C1 segment of cervical spinal cord (tissue), 14 donors: ENCODE measurements around the gene CBL.
"Not testable (repeated sequence)": the region's sequence is repeated elsewhere in the genome, so short reads cannot be mapped to it uniquely, and the experiment has no call there.

Experiments
- DNase-seq, 14 donors: peaks; one replicate each; lab custom pipeline; 2025; lab: John Stamatoyannopoulos, UW

Gene CBL

GRCh38 chr11:119184399-119184798 is 21.7 kb upstream of the CBL start:
- not testable (repeated sequence) for DNase-seq

GRCh38 chr11:119185981-119186634 is 20.0 kb upstream of the CBL start:
- no peak for DNase-seq

GRCh38 chr11:119187123-119187892 is 18.8 kb upstream of the CBL start:
- no peak for DNase-seq

GRCh38 chr11:119188067-119188466 is 18.1 kb upstream of the CBL start:
- no peak for DNase-seq

DNA sequence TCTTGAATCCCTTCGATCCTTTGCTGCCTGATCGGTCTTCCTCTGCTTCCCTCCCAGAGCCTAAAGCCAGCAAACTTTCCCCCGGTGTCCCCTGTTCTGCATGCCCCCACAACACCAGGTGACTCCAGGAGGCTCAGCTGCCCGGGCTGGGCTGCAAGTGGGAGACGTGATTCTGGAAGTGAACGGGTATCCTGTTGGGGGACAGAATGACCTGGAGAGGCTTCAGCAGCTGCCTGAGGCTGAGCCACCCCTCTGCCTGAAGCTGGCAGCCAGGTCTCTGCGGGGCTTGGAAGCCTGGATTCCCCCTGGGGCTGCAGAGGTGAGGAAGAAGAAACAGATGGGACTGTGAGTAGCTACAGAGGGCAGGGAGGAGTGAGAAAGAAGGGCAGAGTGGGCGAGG is 17.3 kb upstream of the CBL start:
- DNase-seq = no peak

DNA sequence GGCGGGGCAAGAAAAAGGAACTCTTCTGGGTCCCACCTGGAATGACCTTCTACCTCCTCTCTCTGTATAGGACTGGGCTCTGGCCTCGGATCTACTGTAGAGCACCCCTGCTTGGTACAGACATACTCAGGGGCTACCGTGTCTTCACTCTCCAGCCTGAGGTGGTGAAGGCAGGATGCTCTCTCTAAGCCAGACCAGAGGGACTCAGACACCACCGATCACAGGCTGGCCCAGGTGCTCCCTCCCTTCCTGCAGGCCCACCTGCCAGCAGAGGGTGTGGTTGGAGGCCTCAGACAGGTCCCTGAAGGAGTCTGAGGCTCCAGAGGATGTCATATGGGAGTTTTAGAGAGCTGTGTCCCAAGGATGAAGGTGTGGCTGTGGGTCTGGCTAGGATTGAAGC is 16.7 kb upstream of the CBL start:
- no peak for DNase-seq

DNA sequence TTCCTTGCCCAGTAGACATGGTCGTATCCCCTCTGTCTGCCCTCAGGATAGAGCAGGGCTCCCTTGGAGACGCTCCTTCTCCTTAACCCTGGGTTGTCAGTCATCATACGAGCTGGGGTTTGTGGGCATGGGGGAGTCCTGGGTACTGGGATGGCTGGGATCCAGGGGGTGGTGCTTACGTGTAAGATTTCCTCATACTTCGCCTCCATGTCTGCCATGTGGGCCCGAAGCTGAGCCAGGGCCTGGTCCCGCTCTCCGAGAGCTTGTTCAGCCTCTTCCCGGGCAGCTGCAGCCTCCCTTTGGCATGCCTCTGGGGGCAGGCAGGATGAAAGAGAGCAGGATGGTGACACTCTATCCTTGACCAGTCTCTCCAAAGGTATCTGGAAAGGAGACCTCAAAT is 15.6 kb upstream of the CBL start:
- no peak for DNase-seq

GRCh38 chr11:119191265-119191664 is 14.9 kb upstream of the CBL start:
- not testable (repeated sequence) for DNase-seq

DNA sequence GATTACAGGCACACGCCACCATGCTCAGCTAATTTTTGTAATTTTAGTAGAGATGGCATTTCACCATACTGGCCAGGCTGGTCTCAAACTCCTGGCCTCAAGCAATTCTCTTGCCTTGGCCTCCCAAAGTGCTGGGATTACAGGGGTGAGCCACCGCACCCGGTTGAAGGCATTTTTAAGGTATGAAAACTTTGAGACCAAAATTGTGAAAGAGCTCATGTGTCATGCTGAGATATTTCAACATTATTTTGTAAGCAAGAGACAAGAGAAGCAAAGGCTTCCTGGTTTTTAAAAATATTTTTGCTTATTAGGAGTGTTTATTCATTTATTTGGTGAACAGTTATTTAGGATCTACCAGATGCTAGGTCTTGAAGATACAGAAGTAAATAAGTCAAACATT is 14.0 kb upstream of the CBL start:
- DNase-seq = no peak

DNA sequence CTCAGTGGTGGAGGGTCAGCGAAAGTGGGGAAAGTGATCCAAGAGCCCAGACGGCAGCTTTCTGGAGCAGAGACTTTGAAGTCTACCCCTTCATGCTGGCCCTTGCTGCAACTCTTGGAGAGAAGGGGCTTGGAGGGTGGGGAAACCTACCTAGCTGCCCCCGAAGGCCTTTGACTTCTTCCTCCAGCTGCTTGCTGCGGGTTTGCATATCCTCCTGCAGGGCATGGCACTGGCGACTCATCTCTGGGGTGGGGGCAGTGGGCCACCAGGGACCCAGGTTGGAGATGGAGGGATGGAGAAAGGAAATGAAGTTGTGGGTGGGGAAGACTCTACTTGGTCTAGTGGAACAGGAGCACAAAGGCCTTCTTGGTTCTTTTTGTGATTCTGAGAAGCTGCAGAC is 13.1 kb upstream of the CBL start:
- no peak for DNase-seq

GRCh38 chr11:119193626-119194025 is 12.5 kb upstream of the CBL start:
- DNase-seq = no peak

DNA sequence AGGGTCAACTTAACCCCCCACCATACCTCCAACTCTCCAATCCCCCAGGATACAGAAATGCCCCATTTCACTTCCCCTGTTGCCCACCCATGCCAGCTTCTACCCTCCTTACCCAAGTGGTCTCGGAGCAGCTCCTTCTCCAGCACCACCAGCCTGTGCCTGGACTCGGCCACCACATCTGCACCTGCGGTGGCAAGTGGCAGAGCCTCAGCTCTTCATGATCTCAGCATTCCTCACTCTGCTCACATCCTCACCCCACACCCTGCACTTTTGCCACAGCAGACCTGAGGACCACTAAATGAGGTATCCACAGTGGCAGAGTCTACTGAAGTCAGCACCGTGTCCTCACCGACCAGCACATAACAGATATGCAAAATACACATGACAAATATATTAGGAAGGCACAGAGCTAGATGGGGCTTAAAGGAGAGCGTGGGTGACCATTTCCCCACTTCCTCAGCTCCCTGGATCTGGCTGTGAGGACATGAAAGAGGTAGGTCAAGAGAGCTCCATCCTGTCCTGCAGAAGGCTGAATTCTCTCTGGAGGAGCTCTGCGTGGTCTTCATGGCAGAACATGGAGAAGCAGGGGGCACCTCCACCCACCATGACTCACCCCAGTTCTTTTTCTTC is 11.2 kb upstream of the CBL start:
- DNase-seq = no peak

DNA sequence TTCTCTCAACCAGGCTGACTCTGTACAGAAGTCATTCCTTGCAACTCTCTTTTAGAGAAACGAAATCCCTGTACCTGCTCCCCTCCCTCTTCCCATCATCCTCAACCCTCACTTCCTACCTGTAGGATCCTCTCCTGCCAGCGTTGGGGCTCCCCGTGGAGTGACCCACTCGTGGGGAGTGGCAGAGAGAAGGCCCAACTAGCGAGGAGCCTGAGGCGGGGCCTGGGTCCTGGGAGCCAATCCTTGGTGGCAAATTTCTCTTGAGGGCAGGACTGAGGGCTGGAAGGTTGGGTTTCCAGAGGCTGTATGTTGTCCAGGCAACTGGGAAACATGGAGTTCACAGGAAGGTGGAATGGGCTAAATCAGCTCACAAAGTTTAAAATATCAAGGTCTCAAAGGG is 10.5 kb upstream of the CBL start:
- DNase-seq = no peak

GRCh38 chr11:119196833-119197483 is 9.2 kb upstream of the CBL start:
- peak in 9 of 14 donors; percentile 4 to 62 (median 15) for DNase-seq

GRCh38 chr11:119198925-119199324 is 7.2 kb upstream of the CBL start:
- DNase-seq = no peak

DNA sequence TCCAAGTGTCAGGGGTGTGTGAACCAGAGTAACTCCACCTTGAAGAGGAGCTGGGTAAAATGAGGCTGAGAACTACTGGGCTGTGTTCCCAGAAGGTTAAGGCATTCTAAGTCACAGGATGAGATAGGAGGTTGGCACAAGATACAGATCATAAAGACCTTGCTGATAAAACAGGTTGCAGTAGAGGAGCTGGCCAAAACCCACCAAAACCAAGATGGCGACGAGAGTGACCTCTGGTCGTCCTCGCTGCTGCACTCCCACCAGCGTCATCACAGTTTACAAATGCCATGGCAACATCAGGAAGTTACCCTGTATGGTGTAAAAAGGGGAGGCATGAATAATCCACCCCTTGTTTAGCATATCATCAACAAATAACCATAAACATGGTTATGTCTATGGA is 4.9 kb upstream of the CBL start:
- not testable (repeated sequence) for DNase-seq

GRCh38 chr11:119202554-119202953 is 3.6 kb upstream of the CBL start:
- DNase-seq = no peak

- DNase-seq = no peak
Observed at GRCh38 chr11:119204066-119204465, 2.1 kb upstream of the CBL start.

DNA sequence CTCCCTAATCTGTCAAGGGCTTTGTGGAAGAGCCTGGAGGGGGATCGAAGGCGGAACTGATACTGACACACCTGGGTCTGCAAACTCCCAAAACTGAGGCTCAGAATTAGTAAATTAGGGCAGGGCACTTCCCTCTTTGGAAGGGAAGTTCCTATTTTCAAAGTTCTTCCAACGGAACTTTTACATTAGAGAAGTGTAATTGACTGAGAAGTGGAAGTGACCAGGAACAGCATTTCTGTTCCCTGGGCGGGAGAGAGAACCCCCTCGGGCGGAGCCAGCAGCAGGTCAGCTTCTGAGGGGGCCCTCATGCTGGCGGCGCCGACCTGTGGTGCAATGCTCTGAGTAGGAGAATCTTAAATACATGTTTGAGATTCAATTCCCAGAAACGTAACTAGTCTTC is 1.1 kb upstream of the CBL start:
- peak in 3 of 14 donors; percentile 12 to 26 (median 14) for DNase-seq

- DNase-seq = peak in 8 of 14 donors; percentile 17 to 72 (median 35)
Observed at GRCh38 chr11:119206511-119207414, 624 bp downstream of the CBL start.

DNA sequence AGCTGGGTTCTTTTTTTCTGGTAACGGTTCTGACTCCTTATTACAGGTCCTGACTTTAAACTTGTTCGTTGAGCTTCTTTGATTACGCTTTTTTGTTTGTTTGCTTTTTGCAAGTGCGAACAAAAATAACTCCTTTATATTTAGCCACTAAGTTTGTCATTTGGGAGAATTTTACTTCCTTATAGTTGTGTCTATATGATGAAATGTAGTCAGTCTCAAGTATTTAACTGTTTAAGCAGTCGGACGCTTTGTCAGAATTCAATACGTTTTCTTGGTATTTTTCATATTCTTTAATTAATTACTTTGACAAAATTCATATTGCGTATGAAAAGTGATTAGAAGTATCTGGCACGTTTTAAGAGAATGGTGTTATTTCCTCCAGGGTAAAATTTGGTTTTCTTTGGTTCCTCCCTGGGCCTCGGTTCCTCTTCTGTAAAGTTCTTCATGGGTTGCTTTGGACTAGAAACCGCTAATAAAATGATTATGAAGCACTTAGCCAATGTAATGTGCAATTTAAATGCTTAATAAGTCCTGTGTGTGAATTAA is 1.3 kb downstream of the CBL start:
- DNase-seq = no peak
